Mucosa of stomach (tissue), 1 donor: ENCODE measurements around the gene ACACA.
"Not testable (repeated sequence)": the region's sequence is repeated elsewhere in the genome, so short reads cannot be mapped to it uniquely, and the experiment has no call there.

ENCODE experiments used
- H3K27me3 ChIP-seq: one replicate; pipeline ENCODE4 v1.7.0; 2013; ENCODE audit warnings: mild to moderate bottlenecking, low read length; ENCODE audit not compliant: control insufficient read depth, insufficient read depth
- H3K36me3 ChIP-seq: one replicate; pipeline ENCODE4 v1.7.0; 2013; ENCODE audit warnings: low read length; ENCODE audit not compliant: control insufficient read depth, insufficient read depth
- H3K4me1 ChIP-seq: one replicate; pipeline ENCODE4 v1.7.0; 2013; ENCODE audit warnings: mild to moderate bottlenecking, low read length; ENCODE audit not compliant: control insufficient read depth, insufficient read depth
- H3K4me3 ChIP-seq: one replicate; pipeline ENCODE4 v1.7.0; 2013; ENCODE audit warnings: low read length
- H3K9ac ChIP-seq: one replicate; pipeline ENCODE4 v1.7.0; 2013; ENCODE audit warnings: mild to moderate bottlenecking, low read length, moderate library complexity
- H3K9me3 ChIP-seq: one replicate; pipeline ENCODE4 v1.7.0; 2013; ENCODE audit warnings: mild to moderate bottlenecking, low read length, moderate library complexity; ENCODE audit not compliant: control insufficient read depth
- donor health status: Pancreatic carcinoma.

Gene ACACA

GRCh38 chr17:37144075-37144701, 262.4 kb downstream of the ACACA start:
- H3K4me3 ChIP-seq: no peak overlapping the region
- no peaks in the 10 kb centered on the region for H3K36me3 ChIP-seq
- H3K9me3 ChIP-seq: no peaks in the 10 kb centered on the region
- H3K9ac ChIP-seq: no peak overlapping the region
- no peaks in the 10 kb centered on the region for H3K27me3 ChIP-seq
- H3K4me1 ChIP-seq: peaks cover 8% of the 10 kb centered on the region

DNA sequence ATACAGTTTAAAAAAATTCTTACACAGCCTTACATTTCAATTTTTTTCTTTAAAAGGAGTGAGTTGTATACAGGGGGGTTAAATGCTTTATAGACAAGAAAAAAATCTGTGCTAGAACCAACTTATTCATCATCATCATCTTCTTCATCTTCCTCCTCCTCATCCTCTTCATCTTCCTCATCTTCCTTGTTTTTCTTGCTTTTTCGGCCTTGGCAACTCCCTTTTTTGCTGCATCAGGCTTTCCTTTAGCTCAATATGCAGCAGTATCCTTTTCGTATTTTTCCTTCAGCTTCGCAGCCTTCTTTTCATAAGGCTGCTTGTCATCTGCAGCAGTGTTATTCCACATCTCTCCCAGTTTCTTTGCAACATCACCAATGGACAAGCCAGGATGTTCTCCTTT, 263.1 kb downstream of the ACACA start:
- H3K9ac ChIP-seq, H3K27me3 ChIP-seq, H3K4me3 ChIP-seq, H3K9me3 ChIP-seq, H3K4me1 ChIP-seq, H3K36me3 ChIP-seq: not testable (repeated sequence)

GRCh38 chr17:37142294-37142896, 264.2 kb downstream of the ACACA start:
- Histone ChIP-seq H3K36me3 (no peaks in the 10 kb centered on the region), H3K9me3 (no peaks in the 10 kb centered on the region), H3K9ac (no peak overlapping the region), H3K4me1 (peaks cover 6% of the 10 kb centered on the region), H3K4me3 (no peak overlapping the region), H3K27me3 (no peaks in the 10 kb centered on the region)

- Histone ChIP-seq H3K4me3 (no peak overlapping the region), H3K9ac (no peak overlapping the region), H3K36me3 (no peaks in the 10 kb centered on the region), H3K27me3 (no peaks in the 10 kb centered on the region), H3K4me1 (no peaks in the 10 kb centered on the region), H3K9me3 (no peaks in the 10 kb centered on the region)
These were observed 268.0 kb downstream of the ACACA start for GRCh38 chr17:37138571-37139120.

DNA sequence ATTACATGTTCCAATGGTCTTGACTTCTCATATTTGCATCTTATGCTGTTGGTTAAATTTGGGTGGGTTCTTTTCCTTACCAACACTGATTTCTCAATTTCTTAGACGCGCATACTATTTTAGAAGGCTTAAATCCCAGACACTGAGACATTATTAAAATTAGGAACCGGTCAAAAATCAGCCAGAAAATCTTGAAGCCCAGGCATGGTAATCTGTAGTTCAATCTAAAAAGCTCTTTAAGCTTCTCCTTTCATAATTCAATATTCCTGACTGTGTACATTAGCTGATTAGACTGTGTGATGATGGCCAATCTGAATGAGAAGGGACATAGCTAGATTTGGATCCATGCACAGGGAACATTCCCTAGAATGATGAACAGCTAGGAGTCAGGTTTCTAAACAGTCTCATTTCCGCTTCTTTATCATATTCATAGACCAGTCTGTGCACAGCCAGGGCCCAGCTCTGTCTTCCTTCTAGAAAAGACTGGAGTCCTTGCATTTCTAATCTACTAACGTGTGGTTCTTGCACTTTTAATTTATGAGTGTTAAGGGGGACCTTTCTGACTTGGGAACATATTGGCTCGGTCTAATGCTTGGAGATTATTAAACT, 268.6 kb downstream of the ACACA start:
- Histone ChIP-seq H3K36me3 (no peaks in the 10 kb centered on the region), H3K9me3 (no peaks in the 10 kb centered on the region), H3K4me1 (no peaks in the 10 kb centered on the region), H3K27me3 (no peaks in the 10 kb centered on the region), H3K4me3 (no peak overlapping the region), H3K9ac (no peak overlapping the region)

DNA sequence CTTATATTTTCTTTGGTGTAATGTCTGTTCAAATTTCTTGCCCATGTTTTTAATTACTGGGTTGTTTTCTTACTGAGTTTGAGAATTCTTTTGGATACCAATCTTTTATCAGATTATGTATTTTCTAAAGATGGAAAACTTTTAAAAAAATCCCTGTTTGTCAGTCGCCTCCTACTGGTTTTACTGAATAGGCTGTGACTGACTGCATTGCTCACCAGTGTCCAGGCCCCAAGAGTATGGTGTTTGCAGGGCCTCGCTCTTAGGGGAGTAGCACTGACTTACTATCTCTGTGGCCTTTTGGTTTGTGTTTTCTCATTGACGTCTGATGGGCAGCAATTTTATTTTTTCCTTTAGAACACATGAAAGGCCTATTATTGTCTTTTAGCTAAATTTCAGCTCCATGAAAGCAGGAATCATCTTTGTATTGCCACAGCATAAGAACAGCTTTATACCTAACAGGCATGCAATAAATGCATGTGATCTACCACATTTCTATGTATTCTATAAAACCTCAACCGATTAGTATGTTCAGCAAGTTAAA, 269.5 kb downstream of the ACACA start:
- Histone ChIP-seq H3K9ac (no peak overlapping the region), H3K9me3 (no peaks in the 10 kb centered on the region), H3K4me3 (no peak overlapping the region), H3K4me1 (no peaks in the 10 kb centered on the region), H3K27me3 (no peaks in the 10 kb centered on the region), H3K36me3 (no peaks in the 10 kb centered on the region)

DNA sequence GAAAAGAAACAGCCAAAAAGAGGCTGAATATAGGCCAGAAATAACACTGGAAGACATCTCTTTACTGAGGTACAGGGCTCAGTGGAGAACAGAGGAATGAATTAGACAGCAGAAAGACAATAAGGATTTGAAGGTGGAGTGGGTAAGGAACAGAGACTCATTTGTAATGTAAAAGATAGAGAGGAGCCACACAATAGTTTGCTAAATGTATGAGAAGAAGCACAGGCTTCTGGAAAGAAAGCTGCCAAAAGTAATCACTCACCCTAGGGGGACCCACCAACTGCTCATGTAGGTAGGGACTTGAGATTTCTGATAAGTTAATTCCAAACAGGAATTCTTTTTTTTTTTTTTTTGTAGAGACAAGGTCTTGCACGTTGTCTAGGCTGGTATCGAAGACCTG, 271.1 kb downstream of the ACACA start:
- Histone ChIP-seq H3K27me3 (no peaks in the 10 kb centered on the region), H3K4me1 (no peaks in the 10 kb centered on the region), H3K4me3 (no peak overlapping the region), H3K9ac (no peak overlapping the region), H3K9me3 (no peaks in the 10 kb centered on the region), H3K36me3 (no peaks in the 10 kb centered on the region)

- no peaks in the 10 kb centered on the region for H3K36me3 ChIP-seq
- H3K4me3 ChIP-seq: no peak overlapping the region
- H3K4me1 ChIP-seq: no peaks in the 10 kb centered on the region
- no peaks in the 10 kb centered on the region for H3K9me3 ChIP-seq
- H3K9ac ChIP-seq: no peak overlapping the region
- H3K27me3 ChIP-seq: no peaks in the 10 kb centered on the region
These were observed 272.6 kb downstream of the ACACA start for GRCh38 chr17:37134050-37134449.

DNA sequence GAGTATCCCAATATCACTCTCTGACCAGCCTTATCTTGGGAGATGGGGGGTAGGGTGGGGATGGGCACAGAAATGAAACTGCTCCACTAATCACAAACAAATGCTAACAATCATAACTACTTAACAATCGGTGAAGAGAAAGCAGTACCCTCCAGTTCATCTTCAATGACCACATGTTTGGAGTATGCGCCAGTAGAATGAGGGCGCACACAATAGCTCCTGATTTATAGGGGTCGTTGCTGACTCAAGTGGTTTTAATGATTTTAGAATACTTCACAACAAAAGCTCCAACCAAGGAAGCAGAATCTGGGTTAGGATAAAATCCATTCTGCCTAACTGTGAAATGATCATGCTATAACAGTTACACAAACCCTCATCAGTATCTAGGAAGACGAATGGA, 273.5 kb downstream of the ACACA start:
- Histone ChIP-seq H3K9ac (no peak overlapping the region), H3K27me3 (no peaks in the 10 kb centered on the region), H3K4me3 (no peak overlapping the region), H3K4me1 (no peaks in the 10 kb centered on the region), H3K36me3 (no peaks in the 10 kb centered on the region), H3K9me3 (no peaks in the 10 kb centered on the region)

DNA sequence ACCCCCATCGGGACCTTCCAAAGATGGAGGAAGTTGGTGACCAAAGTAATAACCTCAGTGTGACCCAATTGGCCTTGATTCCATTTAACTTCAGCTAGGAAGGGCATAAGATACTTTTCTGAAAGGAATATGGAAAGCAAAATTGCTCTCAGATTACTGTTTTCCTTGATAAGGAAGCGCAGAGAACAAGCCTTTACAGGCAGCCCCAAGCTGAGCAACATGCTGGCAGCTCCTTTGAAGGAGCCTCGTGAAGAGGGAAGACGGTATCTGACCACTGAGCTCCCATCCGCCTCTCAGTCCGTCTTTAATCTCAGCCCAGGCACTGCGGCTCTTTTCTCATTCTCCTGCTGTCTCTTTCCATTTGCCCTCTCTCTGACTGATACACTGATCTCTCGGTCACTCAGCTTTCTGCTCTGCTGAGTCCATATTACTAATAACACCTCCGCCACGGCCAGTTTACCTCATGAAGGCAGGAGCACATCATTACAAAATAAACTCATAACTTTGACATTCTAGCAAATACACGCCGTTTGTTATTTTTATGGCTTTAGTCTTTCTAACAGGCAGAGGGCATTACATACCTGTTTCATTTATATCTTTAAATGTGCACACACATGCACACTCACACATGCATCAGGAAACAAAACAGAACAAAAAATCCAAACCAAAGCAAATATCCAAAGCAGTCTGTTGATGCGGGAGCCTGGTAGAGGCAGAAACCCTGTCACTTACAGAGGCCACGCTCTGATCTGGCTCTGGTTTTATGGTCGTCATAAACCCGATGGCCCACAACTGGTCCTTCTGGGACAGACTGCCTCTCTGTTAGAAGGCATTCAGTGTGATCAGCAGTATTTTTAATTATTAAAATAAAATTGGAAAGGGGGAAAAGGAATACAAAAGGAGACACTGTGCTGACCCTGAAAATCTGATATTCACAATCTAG, 274.7 kb downstream of the ACACA start:
- no peak overlapping the region for H3K4me3 ChIP-seq
- H3K36me3 ChIP-seq: no peaks in the 10 kb centered on the region
- no peaks in the 10 kb centered on the region for H3K4me1 ChIP-seq
- no peak overlapping the region for H3K9ac ChIP-seq
- H3K9me3 ChIP-seq: no peaks in the 10 kb centered on the region
- H3K27me3 ChIP-seq: no peaks in the 10 kb centered on the region

DNA sequence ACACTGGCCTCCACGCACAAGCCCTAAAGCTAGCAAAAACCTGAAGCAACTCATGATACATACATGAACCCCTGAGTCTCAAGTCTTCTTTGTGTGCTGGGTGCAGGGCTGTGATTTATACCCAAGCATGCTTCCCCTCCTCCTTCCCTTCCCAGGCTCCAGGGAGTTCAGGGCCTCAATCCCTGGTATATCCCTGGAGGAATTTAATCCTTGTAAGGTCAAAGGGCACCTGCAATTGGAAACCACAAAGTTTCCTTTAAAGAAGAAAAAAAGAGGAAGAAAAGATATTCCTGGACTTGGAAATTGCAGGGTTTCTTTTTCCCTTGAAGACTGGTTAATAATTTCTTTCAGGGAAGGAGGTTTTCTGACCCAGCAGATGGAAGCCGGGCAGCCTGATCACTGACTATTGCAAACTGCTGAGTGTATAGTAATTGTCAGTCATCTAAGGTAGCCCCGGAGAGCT, 275.6 kb downstream of the ACACA start:
- Histone ChIP-seq H3K36me3 (no peaks in the 10 kb centered on the region), H3K4me1 (no peaks in the 10 kb centered on the region), H3K9ac (no peak overlapping the region), H3K9me3 (no peaks in the 10 kb centered on the region), H3K4me3 (no peak overlapping the region), H3K27me3 (no peaks in the 10 kb centered on the region)
